Gastroesophageal sphincter (tissue), 4 donors: ENCODE data around the gene DDX1. TPM values are rescaled to one million over a fixed set of nuclear protein-coding genes. Genes with fewer than 3 reads are reported as not detected.

ENCODE experiments used
- ATAC-seq: fragments of 150-250 bp; one replicate; pipeline ENCODE4 v1.9.1; 2016; ENCODE audit warnings: mild to moderate bottlenecking, moderate library complexity
- H3K27ac ChIP-seq, 4 donors: fragments of 200-600 bp; sonication (generic) in 3 of 4; 1 replicate in 3 of 4; 2 replicates in 1 of 4; pipeline ENCODE4 v1.5.1; 2016 to 2019
- H3K27me3 ChIP-seq: fragments of 200-600 bp; sonication (generic); one replicate; pipeline ENCODE4 v1.5.1; 2019
- H3K36me3 ChIP-seq, 2 donors: fragments of 200-600 bp; sonication (generic); one replicate each; pipeline ENCODE4 v1.5.1; 2019; ENCODE audit warnings: control low read depth in 1 of 2
- H3K4me1 ChIP-seq, 3 donors: fragments of 200-600 bp; sonication (generic); 1 replicate in 2 of 3; 2 replicates in 1 of 3; pipeline ENCODE4 v1.5.1; 2016 to 2019; ENCODE audit warnings: control low read depth in 2 of 3
- H3K4me3 ChIP-seq, 2 donors: fragments of 200-600 bp; sonication (generic); one replicate each; pipeline ENCODE4 v1.5.1; 2019; ENCODE audit warnings: mild to moderate bottlenecking in 1 of 2, moderate library complexity in 1 of 2
- H3K9me3 ChIP-seq, 3 donors: fragments of 200-600 bp; sonication (generic); one replicate each; pipeline ENCODE4 v1.5.1; 2017 to 2019; ENCODE audit warnings: control low read depth in 2 of 3
- EP300 ChIP-seq: sonication (generic); formaldehyde crosslinking; IDR thresholded peaks from one replicate; pipeline ENCODE4 v1.6.1; 2017; ENCODE audit warnings: antibody characterized with exemption, mild to moderate bottlenecking
- POLR2A ChIP-seq, 2 donors: fragments of 450-650 bp; IDR thresholded peaks; one replicate each; pipeline ENCODE4 v1.6.1; 2017; ENCODE audit warnings: antibody characterized with exemption in 2 of 2, mild to moderate bottlenecking in 2 of 2, moderate library complexity in 1 of 2
- POLR2AphosphoS5 ChIP-seq: sonication (generic); formaldehyde crosslinking; IDR thresholded peaks from one replicate; pipeline ENCODE4 v1.6.1; 2017; ENCODE audit warnings: antibody characterized with exemption
- WGBS, 2 donors: methylation state at CpG; one replicate each; pipeline ENCODE4 v1.1.5; 2018; ENCODE audit warnings: low coverage in 1 of 2; 5-methylcytosine and 5-hydroxymethylcytosine counted together
- total RNA-seq, 4 donors: library from RNA; depleted of rRNA; stranded (reverse); fragments of >200 nt; gene quantifications; one replicate each; pipeline ENCODE4 v1.1.0, GENCODE V29; 2016
- TF ChIP-seq, protein P1 (sequence below), 4 experiments: fragments of 200-600 bp in 2 of 4; fragments of 450-650 bp in 2 of 4; sonication (generic) in 1 of 4; IDR thresholded peaks; one replicate each; pipeline ENCODE4 v1.5.1; 2017 to 2019; ENCODE audit warnings: antibody characterized with exemption in 4 of 4, mild to moderate bottlenecking in 2 of 4, moderate library complexity in 2 of 4

The DDX1 gene
- total RNA-seq, 4 donors from 2014 or later = 66.7 to 88.9 (median 67.4) TPM

GRCh38 chr2:15594291-15595256 lies 2.9 kb downstream of the DDX1 start:
- TF ChIP-seq POLR2AphosphoS5 = no peak
- TF ChIP-seq EP300 = no peak
- TF ChIP-seq, protein P1, sequence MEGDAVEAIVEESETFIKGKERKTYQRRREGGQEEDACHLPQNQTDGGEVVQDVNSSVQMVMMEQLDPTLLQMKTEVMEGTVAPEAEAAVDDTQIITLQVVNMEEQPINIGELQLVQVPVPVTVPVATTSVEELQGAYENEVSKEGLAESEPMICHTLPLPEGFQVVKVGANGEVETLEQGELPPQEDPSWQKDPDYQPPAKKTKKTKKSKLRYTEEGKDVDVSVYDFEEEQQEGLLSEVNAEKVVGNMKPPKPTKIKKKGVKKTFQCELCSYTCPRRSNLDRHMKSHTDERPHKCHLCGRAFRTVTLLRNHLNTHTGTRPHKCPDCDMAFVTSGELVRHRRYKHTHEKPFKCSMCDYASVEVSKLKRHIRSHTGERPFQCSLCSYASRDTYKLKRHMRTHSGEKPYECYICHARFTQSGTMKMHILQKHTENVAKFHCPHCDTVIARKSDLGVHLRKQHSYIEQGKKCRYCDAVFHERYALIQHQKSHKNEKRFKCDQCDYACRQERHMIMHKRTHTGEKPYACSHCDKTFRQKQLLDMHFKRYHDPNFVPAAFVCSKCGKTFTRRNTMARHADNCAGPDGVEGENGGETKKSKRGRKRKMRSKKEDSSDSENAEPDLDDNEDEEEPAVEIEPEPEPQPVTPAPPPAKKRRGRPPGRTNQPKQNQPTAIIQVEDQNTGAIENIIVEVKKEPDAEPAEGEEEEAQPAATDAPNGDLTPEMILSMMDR (IDR thresholded peaks at IDR 0.05) = no peak
- TF ChIP-seq POLR2A (IDR thresholded peaks at IDR 0.05) = no peak
- Histone ChIP-seq H3K9me3 (no peaks in the 10 kb centered on the region), H3K36me3 (peaks cover 7 to 45% of the 10 kb centered on the region in 2 donors), H3K27ac (no peak overlapping the region), H3K4me3 (no peak overlapping the region), H3K27me3 (no peaks in the 10 kb centered on the region), H3K4me1 (peaks cover 0 to 35% (median 13%) of the 10 kb centered on the region in 3 donors)
- WGBS, 2 donors = 59 to 61% methylated on average over 4 to 5 of the region's 5 CpGs
- ATAC-seq = no peak

- WGBS, 2 donors = 95 to 98% methylated on average over 6 of the region's 6 CpGs
Observed at GRCh38 chr2:15595342-15595905, 3.8 kb downstream of the DDX1 start.

GRCh38 chr2:15595936-15596335 lies 4.3 kb downstream of the DDX1 start:
- Histone ChIP-seq H3K9me3 (no peaks in the 10 kb centered on the region), H3K27me3 (no peaks in the 10 kb centered on the region), H3K4me1 (peaks cover 0 to 34% (median 13%) of the 10 kb centered on the region in 3 donors), H3K27ac (no peak overlapping the region), H3K4me3 (no peak overlapping the region), H3K36me3 (peaks cover 15 to 58% of the 10 kb centered on the region in 2 donors)
- 97 to 100% methylated on average over 3 to 4 of the region's 4 CpGs for WGBS, 2 donors
- ATAC-seq = no peak
- TF ChIP-seq, protein P1 (IDR thresholded peaks at IDR 0.05) = no peak
- TF ChIP-seq POLR2AphosphoS5 = no peak
- TF ChIP-seq EP300 = no peak
- TF ChIP-seq POLR2A (IDR thresholded peaks at IDR 0.05) = no peak

More at GRCh38 chr2:15595342-15595905, 3.8 kb downstream of the DDX1 start:
- Histone ChIP-seq H3K9me3 (no peaks in the 10 kb centered on the region), H3K36me3 (peaks cover 15 to 53% of the 10 kb centered on the region in 2 donors), H3K4me3 (no peak overlapping the region), H3K27ac (no peak overlapping the region), H3K27me3 (no peaks in the 10 kb centered on the region), H3K4me1 (peaks cover 0 to 35% (median 13%) of the 10 kb centered on the region in 3 donors)
- ATAC-seq = no peak
- TF ChIP-seq EP300 (no peak), POLR2A (IDR thresholded peaks at IDR 0.05) (no peak), POLR2AphosphoS5 (no peak)
- TF ChIP-seq, protein P1 (IDR thresholded peaks at IDR 0.05) = no peak

DNA sequence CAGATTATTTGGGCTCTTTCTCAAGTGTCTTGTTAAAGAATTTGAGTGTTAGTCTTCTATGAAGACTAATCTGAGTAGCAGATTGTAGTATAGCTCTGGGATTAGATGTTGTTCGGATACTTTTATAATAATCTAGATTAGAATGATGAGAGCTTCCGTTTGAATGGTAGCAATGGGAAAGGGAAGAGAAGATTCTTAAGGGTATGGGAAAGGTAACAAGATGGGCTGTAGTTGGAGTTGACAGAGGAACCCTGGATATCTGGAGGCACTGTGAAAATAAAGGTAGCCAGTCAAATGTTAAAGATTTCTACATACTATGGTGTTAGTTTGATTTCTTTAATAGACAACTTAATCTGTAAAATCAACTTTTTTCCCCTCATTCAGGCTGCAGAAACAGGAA lies 4.7 kb downstream of the DDX1 start:
- WGBS, 2 donors = 90% methylated on average over 2 of the region's 2 CpGs
- peaks cover 15 to 62% of the 10 kb centered on the region in 2 donors for H3K36me3 ChIP-seq
- TF ChIP-seq EP300 (no peak), POLR2AphosphoS5 (no peak), POLR2A (IDR thresholded peaks at IDR 0.05) (no peak)
- TF ChIP-seq, protein P1 (IDR thresholded peaks at IDR 0.05) = no peak
- no peaks in the 10 kb centered on the region for H3K9me3 ChIP-seq
- H3K4me3 ChIP-seq = no peak overlapping the region
- H3K4me1 ChIP-seq = peaks cover 0 to 30% (median 13%) of the 10 kb centered on the region in 3 donors
- H3K27me3 ChIP-seq = no peaks in the 10 kb centered on the region
- no peak overlapping the region for H3K27ac ChIP-seq
- no peak for ATAC-seq
